Measurements from ENCODE around the gene C3AR1.

DNA sequence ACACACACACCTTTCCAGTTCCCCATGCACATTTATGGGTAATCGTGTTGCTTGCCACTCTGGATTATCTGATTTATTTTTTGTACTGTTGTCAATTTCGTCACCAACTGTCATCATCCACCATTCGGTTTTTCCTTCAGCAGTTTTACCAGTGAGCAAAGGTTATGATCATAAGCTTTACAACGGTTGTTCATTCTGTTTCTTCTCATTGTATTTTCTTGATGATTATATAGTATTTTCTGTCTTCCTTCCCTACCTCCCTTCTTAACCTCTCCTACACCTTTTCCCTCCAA is 16.6 kb upstream of the C3AR1 start:
- TF ChIP-seq POLR2AphosphoS5 (IDR thresholded peaks at IDR 0.05; ENCODE audit: borderline replicate concordance, low read depth, low read length): no peak
- TF ChIP-seq EZH2 (IDR thresholded peaks at IDR 0.05): no peak
- TF ChIP-seq FOXP2 (optimal IDR thresholded peaks at IDR 0.05; ENCODE audit: control extremely low read depth, extremely low read length, insufficient read depth): no peak

All from SK-N-MC (cell line).